PC-9 (cell line): ENCODE data around the gene UCMA. TPM values are rescaled to one million over a fixed set of nuclear protein-coding genes. Genes with fewer than 3 reads are reported as not detected.

Experiments
- BruUV-seq: library from RNA; stranded (reverse); fragments of 400-500 nt; replicated peaks from 2 replicates; lab custom pipeline; 2021; lab: Mats Ljungman, UMichigan
- CTCF ChIA-PET: fragments of 300-600 bp; sonication (Branson Sonifier 250); formaldehyde crosslinking; loops from one replicate; lab custom pipeline; 2022; ENCODE audit warnings: antibody characterized with exemption; lab: Charles Lee
- POLR2A ChIA-PET: fragments of 300-600 bp; sonication (Branson Sonifier 250); formaldehyde crosslinking; loops from one replicate; lab custom pipeline; 2022; ENCODE audit warnings: antibody characterized with exemption; ENCODE audit not compliant: unreplicated experiment; lab: Charles Lee
- DNase-seq, 2 experiments: peaks; one replicate each; pipeline versions ENCODE4 v3.0.0 to v3.0.0-alpha.2; 2015 to 2022; ENCODE audit warnings: mixed read lengths in 1 of 2
- H2AFZ ChIP-seq: fragments of 200-600 bp; sonication (generic); 2 replicates; pipeline ENCODE4 v1.8.1; 2017; ENCODE audit warnings: antibody characterized with exemption
- H3F3A ChIP-seq: fragments of 200-600 bp; sonication (generic); 2 replicates; pipeline ENCODE4 v1.8.1; 2017; ENCODE audit warnings: antibody characterized with exemption, mild to moderate bottlenecking, low read depth; ENCODE audit not compliant: insufficient read depth
- H3K27ac ChIP-seq: fragments of 200-600 bp; sonication (generic); 2 replicates; pipeline ENCODE4 v1.6.1; 2016; ENCODE audit warnings: mixed run types
- H3K27me3 ChIP-seq: fragments of 200-600 bp; sonication (generic); 2 replicates; pipeline ENCODE4 v1.6.1; 2016; ENCODE audit warnings: low read depth, mixed run types; ENCODE audit not compliant: insufficient read depth
- H3K36me3 ChIP-seq: fragments of 200-600 bp; sonication (generic); 2 replicates; pipeline ENCODE4 v1.6.1; 2016; ENCODE audit warnings: low read depth, mixed run types
- H3K4me1 ChIP-seq: fragments of 200-600 bp; sonication (generic); replicated peaks from 2 replicates; pipeline ENCODE4 v1.6.1; 2016; ENCODE audit warnings: mixed run types; ENCODE audit not compliant: insufficient read depth
- H3K4me2 ChIP-seq: fragments of 200-600 bp; sonication (generic); 2 replicates; pipeline ENCODE4 v1.6.1; 2017; ENCODE audit warnings: mixed run types
- H3K4me3 ChIP-seq: fragments of 200-600 bp; sonication (generic); 2 replicates; pipeline ENCODE4 v1.6.1; 2016; ENCODE audit warnings: mixed run types
- H3K79me2 ChIP-seq: fragments of 200-600 bp; sonication (generic); 2 replicates; pipeline ENCODE4 v1.6.1; 2017; ENCODE audit warnings: low read depth, mixed run types
- H3K9me2 ChIP-seq: fragments of 200-600 bp; sonication (generic); 2 replicates; pipeline ENCODE4 v1.8.1; 2017; ENCODE audit warnings: mild to moderate bottlenecking; ENCODE audit not compliant: insufficient read depth
- H3K9me3 ChIP-seq: fragments of 200-600 bp; sonication (generic); 2 replicates; pipeline ENCODE4 v1.8.1; 2016; ENCODE audit warnings: low read depth; ENCODE audit not compliant: insufficient read depth
- H4K20me1 ChIP-seq: fragments of 200-600 bp; sonication (generic); 2 replicates; pipeline ENCODE4 v1.8.1; 2017; ENCODE audit not compliant: insufficient read depth
- EZH2 ChIP-seq: fragments of 200-600 bp; sonication (generic); IDR thresholded peaks from 2 replicates; pipeline ENCODE4 v1.8.0; 2017; ENCODE audit warnings: antibody characterized with exemption, low read depth
- intact Hi-C: fragments of 100-400 bp; cut with micrococcal nuclease; formaldehyde crosslinking; loops from one replicate; pipeline ENCODE4 v1.10.0; 2022; ENCODE audit not compliant: unreplicated experiment
- total RNA-seq: library from RNA; stranded (reverse); gene quantifications from 2 replicates; pipeline ENCODE4 v1.2.3, GENCODE V29; 2021
- TF ChIP-seq, protein P1 (sequence below): fragments of 200-600 bp; sonication (generic); conservative IDR thresholded peaks from 2 replicates; pipeline ENCODE4 v1.6.1; 2017; ENCODE audit warnings: mixed run types, antibody characterized with exemption, mild to moderate bottlenecking, moderate library complexity

The UCMA gene
- total RNA-seq, 1 experiment from 2014 or later = not detected

DNA sequence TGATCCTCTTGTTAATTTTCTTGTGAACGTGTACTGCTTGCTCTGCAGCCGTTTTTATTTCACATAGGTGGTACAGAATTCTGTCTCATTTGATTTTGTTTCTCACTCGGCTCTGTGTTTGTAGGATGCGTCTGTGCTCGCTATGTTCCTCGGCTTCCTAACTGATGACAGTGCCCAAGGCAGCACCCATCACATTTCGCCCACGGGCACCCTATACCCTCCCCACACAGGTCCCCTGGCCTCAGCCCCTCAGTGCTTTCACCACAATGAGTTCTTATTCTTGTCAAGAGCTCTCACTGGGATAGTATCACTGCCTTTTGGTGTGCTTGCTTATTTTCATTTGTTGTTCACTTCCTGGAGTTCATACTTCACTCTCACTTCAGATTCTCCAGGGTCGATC lies 28.1 kb downstream of the UCMA start:
- Histone ChIP-seq H3F3A (no peaks in the 10 kb centered on the region), H3K4me3 (no peak overlapping the region), H3K27ac (no peak overlapping the region), H2AFZ (no peak overlapping the region), H3K79me2 (no peaks in the 10 kb centered on the region), H3K27me3 (no peaks in the 10 kb centered on the region), H3K4me2 (no peak overlapping the region), H4K20me1 (no peaks in the 10 kb centered on the region), H3K9me3 (no peaks in the 10 kb centered on the region), H3K4me1 (no peaks in the 10 kb centered on the region), H3K9me2 (no peaks in the 10 kb centered on the region), H3K36me3 (no peaks in the 10 kb centered on the region)
- POLR2A ChIA-PET = interaction anchor here (0.7 kb wide), 1 partner anchor 166 kb away, joined by 20 read pairs; no protein-coding TSS in a partner anchor
- DNase-seq = no peak
- BruUV-seq = no TSS peak
- intact Hi-C loops = loop anchor here (1.0 kb wide), 1 partner anchor 96 kb away; no protein-coding TSS in a partner anchor
- CTCF ChIA-PET = interaction anchor here (0.5 to 0.7 kb wide), 4 partner anchors 71 to 513 kb away, joined by 3 to 8 read pairs (median 4); no protein-coding TSS in a partner anchor
- no peak for TF ChIP-seq EZH2
- TF ChIP-seq, protein P1, sequence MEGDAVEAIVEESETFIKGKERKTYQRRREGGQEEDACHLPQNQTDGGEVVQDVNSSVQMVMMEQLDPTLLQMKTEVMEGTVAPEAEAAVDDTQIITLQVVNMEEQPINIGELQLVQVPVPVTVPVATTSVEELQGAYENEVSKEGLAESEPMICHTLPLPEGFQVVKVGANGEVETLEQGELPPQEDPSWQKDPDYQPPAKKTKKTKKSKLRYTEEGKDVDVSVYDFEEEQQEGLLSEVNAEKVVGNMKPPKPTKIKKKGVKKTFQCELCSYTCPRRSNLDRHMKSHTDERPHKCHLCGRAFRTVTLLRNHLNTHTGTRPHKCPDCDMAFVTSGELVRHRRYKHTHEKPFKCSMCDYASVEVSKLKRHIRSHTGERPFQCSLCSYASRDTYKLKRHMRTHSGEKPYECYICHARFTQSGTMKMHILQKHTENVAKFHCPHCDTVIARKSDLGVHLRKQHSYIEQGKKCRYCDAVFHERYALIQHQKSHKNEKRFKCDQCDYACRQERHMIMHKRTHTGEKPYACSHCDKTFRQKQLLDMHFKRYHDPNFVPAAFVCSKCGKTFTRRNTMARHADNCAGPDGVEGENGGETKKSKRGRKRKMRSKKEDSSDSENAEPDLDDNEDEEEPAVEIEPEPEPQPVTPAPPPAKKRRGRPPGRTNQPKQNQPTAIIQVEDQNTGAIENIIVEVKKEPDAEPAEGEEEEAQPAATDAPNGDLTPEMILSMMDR = no peak

DNA sequence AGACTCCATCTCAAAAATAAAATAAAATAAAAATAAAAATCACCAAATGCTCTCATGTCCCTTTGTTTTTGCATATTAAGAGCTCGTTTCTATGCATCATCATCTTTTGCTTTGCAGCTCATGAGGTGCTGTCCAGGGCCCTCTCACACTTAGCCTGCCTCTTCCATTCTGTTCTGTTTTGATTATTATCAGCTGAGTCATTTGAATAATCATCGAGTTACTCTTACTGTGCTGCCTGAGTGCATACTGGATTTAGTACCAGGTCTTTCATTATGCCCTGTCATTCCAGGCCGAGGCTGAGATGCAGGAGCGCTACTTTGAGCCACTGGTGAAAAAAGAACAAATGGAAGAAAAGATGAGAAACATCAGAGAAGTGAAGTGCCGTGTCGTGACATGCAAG lies 33.0 kb downstream of the UCMA start:
- H3K79me2 ChIP-seq = no peaks in the 10 kb centered on the region
- H3K9me3 ChIP-seq = no peaks in the 10 kb centered on the region
- no peak for DNase-seq
- H3K27ac ChIP-seq = no peak overlapping the region
- H4K20me1 ChIP-seq = no peaks in the 10 kb centered on the region
- TF ChIP-seq EZH2 = no peak
- TF ChIP-seq, protein P1 = no peak
- POLR2A ChIA-PET = no interaction called here
- no peaks in the 10 kb centered on the region for H3K27me3 ChIP-seq
- BruUV-seq = no TSS peak
- H3K4me1 ChIP-seq = no peaks in the 10 kb centered on the region
- no peaks in the 10 kb centered on the region for H3F3A ChIP-seq
- no peaks in the 10 kb centered on the region for H3K36me3 ChIP-seq
- no peaks in the 10 kb centered on the region for H3K9me2 ChIP-seq
- H2AFZ ChIP-seq = no peak overlapping the region
- intact Hi-C loops = no loop called here
- H3K4me2 ChIP-seq = no peak overlapping the region
- no peak overlapping the region for H3K4me3 ChIP-seq
- CTCF ChIA-PET = interaction anchor here (0.6 kb wide), 1 partner anchor 327 kb away, joined by 3 read pairs; no protein-coding TSS in a partner anchor

DNA sequence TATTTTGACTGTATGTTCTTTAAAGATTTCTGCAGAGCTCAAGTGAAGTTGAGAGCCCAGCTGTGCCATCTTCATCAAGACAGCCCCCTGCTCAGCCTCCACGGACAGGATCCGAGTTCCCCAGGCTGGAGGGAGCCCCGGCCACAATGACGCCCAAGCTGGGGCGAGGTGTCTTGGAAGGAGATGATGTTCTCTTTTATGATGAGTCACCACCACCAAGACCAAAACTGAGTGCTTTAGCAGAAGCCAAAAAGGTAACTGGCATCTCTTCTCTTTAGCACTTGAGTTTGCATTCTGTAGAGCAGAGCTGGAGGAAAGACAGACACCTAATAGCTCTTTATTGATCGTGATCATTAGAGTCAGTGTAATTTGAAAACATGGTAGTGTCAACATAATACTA lies 39.2 kb downstream of the UCMA start:
- no peak for DNase-seq
- CTCF ChIA-PET = no interaction called here
- H3K36me3 ChIP-seq = no peaks in the 10 kb centered on the region
- no peaks in the 10 kb centered on the region for H4K20me1 ChIP-seq
- no peak overlapping the region for H3K27ac ChIP-seq
- no peaks in the 10 kb centered on the region for H3K4me1 ChIP-seq
- no peak overlapping the region for H2AFZ ChIP-seq
- TF ChIP-seq, protein P1 = no peak
- TF ChIP-seq EZH2 = no peak
- no peak overlapping the region for H3K4me2 ChIP-seq
- H3K79me2 ChIP-seq = no peaks in the 10 kb centered on the region
- H3K27me3 ChIP-seq = no peaks in the 10 kb centered on the region
- intact Hi-C loops = no loop called here
- no TSS peak for BruUV-seq
- no peaks in the 10 kb centered on the region for H3K9me2 ChIP-seq
- H3F3A ChIP-seq = no peaks in the 10 kb centered on the region
- H3K4me3 ChIP-seq = no peak overlapping the region
- POLR2A ChIA-PET = no interaction called here
- no peaks in the 10 kb centered on the region for H3K9me3 ChIP-seq
